ENCODE data around the gene NR4A3. TPM values are rescaled to one million over a fixed set of nuclear protein-coding genes. Genes with fewer than 3 reads are reported as not detected.

NR4A3 gene
- total and polyA plus RNA-seq, 9 of the 15 experiments (the other 6 are each of a cell fraction or from before 2014, with no cell fraction given), result 0.04 to 0.07 TPM; not detected in 7

DNA sequence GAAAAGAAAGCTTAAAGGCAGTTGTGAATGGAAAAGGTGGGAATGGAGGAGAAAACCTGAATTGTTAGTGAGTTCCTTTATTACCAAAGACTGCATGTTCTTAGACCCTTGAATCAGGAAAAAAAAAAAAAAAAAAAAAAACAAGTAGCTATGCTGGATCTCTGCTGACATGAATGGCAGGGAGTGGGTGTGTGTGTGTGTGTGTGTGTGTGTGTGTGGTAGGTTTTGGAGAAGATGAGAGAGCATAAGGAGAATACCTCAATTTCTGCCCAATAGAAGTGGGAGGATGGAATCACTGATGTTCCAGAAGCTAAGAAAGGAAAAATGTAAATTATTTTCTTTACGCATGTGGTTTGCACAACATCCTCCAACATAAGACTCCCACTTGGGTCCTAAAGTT lies 25.5 kb upstream of the NR4A3 start:
- in situ Hi-C loops (cut with MboI), result no loop called here
- Histone ChIP-seq H3K4me1 (replicated peaks in 1 of 2; ENCODE audit: control insufficient read depth in 2 of 2, insufficient read depth in 2 of 2, low read length in 2 of 2) (no peaks in the 10 kb centered on the region), H3K9me1 (ENCODE audit: control insufficient read depth, insufficient read depth, low read length) (no peaks in the 10 kb centered on the region), H3K4me2 (ENCODE audit: insufficient read depth, low read length) (no peak overlapping the region), H3K27ac (ENCODE audit: extremely low read depth, low read depth, low read length) (no peak overlapping the region), H3K9me3 (replicated peaks; ENCODE audit: control insufficient read depth, insufficient read depth, low read depth, low read length) (no peaks in the 10 kb centered on the region), H3K36me3 (ENCODE audit: control insufficient read depth, insufficient read depth, low read length) (no peaks in the 10 kb centered on the region), H4K20me1 (replicated peaks; ENCODE audit: control insufficient read depth, insufficient read depth, low read length) (no peaks in the 10 kb centered on the region), H3K27me3 (ENCODE audit: control insufficient read depth in 2 of 2, insufficient read depth in 2 of 2, low read length in 2 of 2) (no peaks in the 10 kb centered on the region), H3K9ac (ENCODE audit: insufficient read depth in 1 of 2, low read depth in 2 of 2, low read length in 2 of 2) (no peak overlapping the region), H3K4me3 (no peak overlapping the region), H3K79me2 (ENCODE audit: control insufficient read depth, insufficient read depth, low read length) (no peaks in the 10 kb centered on the region), H2AFZ (ENCODE audit: low read depth, low read length) (no peak overlapping the region)
- intact Hi-C loops (cut with micrococcal nuclease), result no loop called here
- POLR2A ChIA-PET, result no interaction called here
- FAIRE-seq, result no peak
- CTCF ChIA-PET (ENCODE audit: low intra/inter-chr PET ratio), result no interaction called here
- ATAC-seq, result no peak
- no TSS peak for BruUV-seq (replicated peaks)
- WGBS (ENCODE audit: insufficient coverage, low coverage, missing lambda C conversion rate), result 93% methylated on average over 1 of the region's 1 CpG
- DNase-seq (ENCODE audit: extremely low read depth in 1 of 4, low spot score in 3 of 4), result no peak
- TF ChIP-seq CLOCK (CRISPR knock-in tag; IDR thresholded peaks at IDR 0.05; ENCODE audit: borderline replicate concordance) (no peak), KLF10 (CRISPR knock-in tag; IDR thresholded peaks at IDR 0.05) (no peak), MCM3 (IDR thresholded peaks at IDR 0.05) (no peak), JUN (IDR thresholded peaks at IDR 0.05; ENCODE audit: borderline replicate concordance, low read depth, low read length) (no peak), JUN (CRISPR knock-in tag; IDR thresholded peaks at IDR 0.05; ENCODE audit: borderline replicate concordance) (no peak), ATF7 (IDR thresholded peaks at IDR 0.05) (no peak), ZNF175 (CRISPR knock-in tag; IDR thresholded peaks at IDR 0.05; ENCODE audit: low read depth) (no peak), NCOR1 (IDR thresholded peaks at IDR 0.05) (no peak), DNMT1 (IDR thresholded peaks at IDR 0.05) (no peak), EWSR1 (IDR thresholded peaks at IDR 0.05; ENCODE audit: borderline replicate concordance, low read depth, partially characterized antibody) (no peak), U2AF1 (optimal IDR thresholded peaks at IDR 0.05; ENCODE audit: low read depth, low read length) (no peak)
- TF ChIP-seq, protein P1, sequence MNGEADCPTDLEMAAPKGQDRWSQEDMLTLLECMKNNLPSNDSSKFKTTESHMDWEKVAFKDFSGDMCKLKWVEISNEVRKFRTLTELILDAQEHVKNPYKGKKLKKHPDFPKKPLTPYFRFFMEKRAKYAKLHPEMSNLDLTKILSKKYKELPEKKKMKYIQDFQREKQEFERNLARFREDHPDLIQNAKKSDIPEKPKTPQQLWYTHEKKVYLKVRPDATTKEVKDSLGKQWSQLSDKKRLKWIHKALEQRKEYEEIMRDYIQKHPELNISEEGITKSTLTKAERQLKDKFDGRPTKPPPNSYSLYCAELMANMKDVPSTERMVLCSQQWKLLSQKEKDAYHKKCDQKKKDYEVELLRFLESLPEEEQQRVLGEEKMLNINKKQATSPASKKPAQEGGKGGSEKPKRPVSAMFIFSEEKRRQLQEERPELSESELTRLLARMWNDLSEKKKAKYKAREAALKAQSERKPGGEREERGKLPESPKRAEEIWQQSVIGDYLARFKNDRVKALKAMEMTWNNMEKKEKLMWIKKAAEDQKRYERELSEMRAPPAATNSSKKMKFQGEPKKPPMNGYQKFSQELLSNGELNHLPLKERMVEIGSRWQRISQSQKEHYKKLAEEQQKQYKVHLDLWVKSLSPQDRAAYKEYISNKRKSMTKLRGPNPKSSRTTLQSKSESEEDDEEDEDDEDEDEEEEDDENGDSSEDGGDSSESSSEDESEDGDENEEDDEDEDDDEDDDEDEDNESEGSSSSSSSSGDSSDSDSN (IDR thresholded peaks at IDR 0.05; ENCODE audit: borderline replicate concordance in 1 of 2, low read depth in 2 of 2, low read length in 2 of 2), result no peak
